ENCODE results near the gene SMIM7.

DNA sequence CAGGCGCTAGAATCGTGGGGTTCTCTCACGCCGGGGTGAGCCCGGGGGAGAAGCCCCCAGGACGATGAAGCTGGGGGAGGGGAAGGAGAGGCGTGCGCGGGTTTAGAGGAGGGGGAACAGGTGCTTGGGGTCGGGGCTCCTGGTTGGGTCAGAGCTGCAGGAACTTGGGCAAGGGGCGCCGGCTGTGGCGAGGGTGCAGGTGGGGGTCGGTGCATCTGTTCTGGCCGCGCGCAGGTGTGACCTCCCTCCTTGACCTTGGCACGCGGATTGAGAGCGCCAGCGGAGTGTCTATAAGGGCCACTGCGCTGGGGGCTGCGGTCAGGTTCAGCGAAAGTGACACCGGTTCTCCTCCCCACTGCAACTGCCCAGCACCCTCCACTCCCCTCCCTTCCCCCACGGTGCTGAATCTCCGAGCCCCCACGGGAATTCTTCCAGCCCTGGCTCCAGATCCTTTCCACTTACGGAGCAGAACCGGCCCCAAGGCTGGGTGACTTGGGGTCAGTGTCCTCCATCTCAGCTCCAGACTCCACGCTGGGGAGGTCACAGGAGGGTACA lies 1.6 kb upstream of the SMIM7 start:
- TF ChIP-seq, protein P1, sequence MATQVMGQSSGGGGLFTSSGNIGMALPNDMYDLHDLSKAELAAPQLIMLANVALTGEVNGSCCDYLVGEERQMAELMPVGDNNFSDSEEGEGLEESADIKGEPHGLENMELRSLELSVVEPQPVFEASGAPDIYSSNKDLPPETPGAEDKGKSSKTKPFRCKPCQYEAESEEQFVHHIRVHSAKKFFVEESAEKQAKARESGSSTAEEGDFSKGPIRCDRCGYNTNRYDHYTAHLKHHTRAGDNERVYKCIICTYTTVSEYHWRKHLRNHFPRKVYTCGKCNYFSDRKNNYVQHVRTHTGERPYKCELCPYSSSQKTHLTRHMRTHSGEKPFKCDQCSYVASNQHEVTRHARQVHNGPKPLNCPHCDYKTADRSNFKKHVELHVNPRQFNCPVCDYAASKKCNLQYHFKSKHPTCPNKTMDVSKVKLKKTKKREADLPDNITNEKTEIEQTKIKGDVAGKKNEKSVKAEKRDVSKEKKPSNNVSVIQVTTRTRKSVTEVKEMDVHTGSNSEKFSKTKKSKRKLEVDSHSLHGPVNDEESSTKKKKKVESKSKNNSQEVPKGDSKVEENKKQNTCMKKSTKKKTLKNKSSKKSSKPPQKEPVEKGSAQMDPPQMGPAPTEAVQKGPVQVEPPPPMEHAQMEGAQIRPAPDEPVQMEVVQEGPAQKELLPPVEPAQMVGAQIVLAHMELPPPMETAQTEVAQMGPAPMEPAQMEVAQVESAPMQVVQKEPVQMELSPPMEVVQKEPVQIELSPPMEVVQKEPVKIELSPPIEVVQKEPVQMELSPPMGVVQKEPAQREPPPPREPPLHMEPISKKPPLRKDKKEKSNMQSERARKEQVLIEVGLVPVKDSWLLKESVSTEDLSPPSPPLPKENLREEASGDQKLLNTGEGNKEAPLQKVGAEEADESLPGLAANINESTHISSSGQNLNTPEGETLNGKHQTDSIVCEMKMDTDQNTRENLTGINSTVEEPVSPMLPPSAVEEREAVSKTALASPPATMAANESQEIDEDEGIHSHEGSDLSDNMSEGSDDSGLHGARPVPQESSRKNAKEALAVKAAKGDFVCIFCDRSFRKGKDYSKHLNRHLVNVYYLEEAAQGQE (IDR thresholded peaks at IDR 0.05; ENCODE audit: low read depth), result no peak
- TF ChIP-seq EZH2 (IDR thresholded peaks at IDR 0.05), result no peak
- no peak for TF ChIP-seq CTCF (IDR thresholded peaks at IDR 0.05 in 2 of 3, conservative IDR thresholded peaks at IDR 0.05 in 1 of 3; ENCODE audit: borderline replicate concordance in 1 of 3, insufficient read depth in 1 of 3, low read depth in 2 of 3, low read length in 2 of 3)
- TF ChIP-seq POLR2A (IDR thresholded peaks at IDR 0.05; ENCODE audit: borderline replicate concordance, extremely low read depth, insufficient read depth, insufficient read length), result no peak
- TF ChIP-seq EGR1 (IDR thresholded peaks at IDR 0.05; ENCODE audit: low read depth), result no peak
- no peak for TF ChIP-seq YY1 (IDR thresholded peaks at IDR 0.05; ENCODE audit: extremely low read depth, insufficient replicate concordance, low read depth, low read length)
- no peak for TF ChIP-seq POLR2AphosphoS5 (IDR thresholded peaks at IDR 0.05; ENCODE audit: low read depth, low read length)
- TF ChIP-seq EZH2phosphoT487 (IDR thresholded peaks at IDR 0.05; ENCODE audit: borderline replicate concordance), result no peak
- TF ChIP-seq CEBPB (IDR thresholded peaks at IDR 0.05; ENCODE audit: low read depth), result no peak
- TF ChIP-seq RAD21 (IDR thresholded peaks at IDR 0.05; ENCODE audit: low read depth), result no peak
- no peak for TF ChIP-seq ELF1 (IDR thresholded peaks at IDR 0.05; ENCODE audit: borderline replicate concordance, low read depth)
- no peak for TF ChIP-seq TCF7L2 (IDR thresholded peaks at IDR 0.05; ENCODE audit: borderline replicate concordance, extremely low read depth, insufficient read depth, insufficient read length)
- no peak for TF ChIP-seq ZNF274 (IDR thresholded peaks at IDR 0.05; ENCODE audit: low read depth, low read length)
- TF ChIP-seq ATF3 (IDR thresholded peaks at IDR 0.05), result no peak
